Spinal cord (tissue), 10 donors: ENCODE results near the gene FAM8A1. TPM values are rescaled to one million over a fixed set of nuclear protein-coding genes. Genes with fewer than 3 reads are reported as not detected.

Source experiments
- DNase-seq, 6 donors: peaks; one replicate each; pipeline versions ENCODE4 v3.0.0 to v3.0.0-alpha.2; 2013 to 2015; ENCODE audit warnings: low spot score in 6 of 6, low read depth in 4 of 6
- H3K27ac ChIP-seq: one replicate; pipeline ENCODE4 v1.5.1; 2013; ENCODE audit warnings: low read depth, low read length, control low read depth
- H3K27me3 ChIP-seq: one replicate; pipeline ENCODE4 v1.6.1; 2013; ENCODE audit warnings: low read length; ENCODE audit not compliant: control insufficient read depth, insufficient read depth
- H3K36me3 ChIP-seq: one replicate; pipeline ENCODE4 v1.6.1; 2013; ENCODE audit warnings: low read length; ENCODE audit not compliant: control insufficient read depth, insufficient read depth
- H3K4me1 ChIP-seq: one replicate; pipeline ENCODE4 v1.6.1; 2013; ENCODE audit warnings: low read length; ENCODE audit not compliant: control insufficient read depth, insufficient read depth
- H3K4me3 ChIP-seq: one replicate; pipeline ENCODE4 v1.5.1; 2013; ENCODE audit warnings: low read depth, low read length, control low read depth
- H3K9me3 ChIP-seq: one replicate; pipeline ENCODE4 v1.6.1; 2013; ENCODE audit warnings: low read length; ENCODE audit not compliant: control insufficient read depth, insufficient read depth
- WGBS: methylation state at CpG from one replicate; pipeline ENCODE4 v1.1.5; 2013; ENCODE audit warnings: missing lambda C conversion rate; ENCODE audit not compliant: insufficient coverage; 5-methylcytosine and 5-hydroxymethylcytosine counted together
- polyA plus RNA-seq, 2 donors: library from polyadenylated mRNA; unstranded; fragments of 120-200 nt; gene quantifications; one replicate each; pipeline ENCODE4 v1.2.1, GENCODE V29; 2013; ENCODE audit not compliant: insufficient read length in 2 of 2
- total RNA-seq, 2 donors: library from RNA; depleted of rRNA in 1 of 2; stranded (reverse); fragments of 120-200 nt in 1 of 2; fragments of >200 nt in 1 of 2; gene quantifications; one replicate each; pipeline versions ENCODE4 v1.2.3 to v1.2.4, GENCODE V29; 2013 to 2014
- donor health status: healthy.

The FAM8A1 gene
- total and polyA plus RNA-seq, 4 donors: 43.7 to 79.2 (median 59.5) TPM

- no peak overlapping the region for H3K4me3 ChIP-seq
- no peaks in the 10 kb centered on the region for H3K27me3 ChIP-seq
- no peaks in the 10 kb centered on the region for H3K36me3 ChIP-seq
- DNase-seq: no peak
- no peaks in the 10 kb centered on the region for H3K4me1 ChIP-seq
- H3K27ac ChIP-seq: no peak overlapping the region
- H3K9me3 ChIP-seq: no peaks in the 10 kb centered on the region
Observed at GRCh38 chr6:17593246-17593645, 6.9 kb upstream of the FAM8A1 start.

GRCh38 chr6:17596085-17596484 is 4.0 kb upstream of the FAM8A1 start:
- no CpG with 5 or more reads among the region's 3 CpGs for WGBS
- H3K36me3 ChIP-seq: no peaks in the 10 kb centered on the region
- peaks cover 3% of the 10 kb centered on the region for H3K4me1 ChIP-seq
- no peaks in the 10 kb centered on the region for H3K27me3 ChIP-seq
- DNase-seq: no peak
- H3K4me3 ChIP-seq: no peak overlapping the region
- no peaks in the 10 kb centered on the region for H3K9me3 ChIP-seq
- no peak overlapping the region for H3K27ac ChIP-seq

GRCh38 chr6:17600527-17601385 is 654 bp downstream of the FAM8A1 start:
- Histone ChIP-seq H3K9me3 (no peaks in the 10 kb centered on the region), H3K27ac (peak overlapping the region; percentile 92), H3K36me3 (peaks cover 10% of the 10 kb centered on the region), H3K27me3 (no peaks in the 10 kb centered on the region), H3K4me3 (peak overlapping the region; percentile 73), H3K4me1 (peaks cover 9% of the 10 kb centered on the region)
- DNase-seq: peak in 2 of 6 donors; percentile 24 to 71
- WGBS: under 1% methylated on average over 77 of the region's 77 CpGs

GRCh38 chr6:17601386-17601703 is 1.2 kb downstream of the FAM8A1 start:
- Histone ChIP-seq H3K27ac (peak overlapping the region; percentile 92), H3K9me3 (no peaks in the 10 kb centered on the region), H3K4me1 (peaks cover 9% of the 10 kb centered on the region), H3K27me3 (no peaks in the 10 kb centered on the region), H3K4me3 (peak overlapping the region; percentile 73), H3K36me3 (peaks cover 14% of the 10 kb centered on the region)
- DNase-seq: no peak
- WGBS: no CpG with 5 or more reads among the region's 5 CpGs

- peaks cover 9% of the 10 kb centered on the region for H3K4me1 ChIP-seq
- no peak overlapping the region for H3K4me3 ChIP-seq
- no peak overlapping the region for H3K27ac ChIP-seq
- DNase-seq: no peak
- H3K9me3 ChIP-seq: no peaks in the 10 kb centered on the region
- no CpG with 5 or more reads among the region's 1 CpG for WGBS
- H3K36me3 ChIP-seq: peaks cover 20% of the 10 kb centered on the region
- no peaks in the 10 kb centered on the region for H3K27me3 ChIP-seq
Observed at GRCh38 chr6:17602888-17603287, 2.8 kb downstream of the FAM8A1 start.

- no peak overlapping the region for H3K27ac ChIP-seq
- DNase-seq: no peak
- H3K9me3 ChIP-seq: no peaks in the 10 kb centered on the region
- H3K4me1 ChIP-seq: peaks cover 5% of the 10 kb centered on the region
- H3K36me3 ChIP-seq: peaks cover 20% of the 10 kb centered on the region
- no peaks in the 10 kb centered on the region for H3K27me3 ChIP-seq
- no peak overlapping the region for H3K4me3 ChIP-seq
- WGBS: 98% methylated on average over 4 of the region's 4 CpGs
Observed at GRCh38 chr6:17606606-17607005, 6.5 kb downstream of the FAM8A1 start.

GRCh38 chr6:17610835-17611234 is 10.7 kb downstream of the FAM8A1 start:
- WGBS: no CpG with 5 or more reads among the region's 3 CpGs
- Histone ChIP-seq H3K27ac (no peak overlapping the region), H3K4me1 (no peaks in the 10 kb centered on the region), H3K27me3 (no peaks in the 10 kb centered on the region), H3K4me3 (no peak overlapping the region), H3K36me3 (peaks cover 13% of the 10 kb centered on the region), H3K9me3 (no peaks in the 10 kb centered on the region)
- DNase-seq: no peak

GRCh38 chr6:17612048-17612447 is 11.9 kb downstream of the FAM8A1 start:
- Histone ChIP-seq H3K36me3 (peaks cover 8% of the 10 kb centered on the region), H3K27ac (no peak overlapping the region), H3K9me3 (no peaks in the 10 kb centered on the region), H3K4me3 (no peak overlapping the region), H3K4me1 (no peaks in the 10 kb centered on the region), H3K27me3 (no peaks in the 10 kb centered on the region)
- DNase-seq: no peak
- 93% methylated on average over 2 of the region's 4 CpGs for WGBS

GRCh38 chr6:17615794-17616193 is 15.7 kb downstream of the FAM8A1 start:
- H3K27ac ChIP-seq: no peak overlapping the region
- no peaks in the 10 kb centered on the region for H3K9me3 ChIP-seq
- no CpG with 5 or more reads among the region's 4 CpGs for WGBS
- H3K4me3 ChIP-seq: no peak overlapping the region
- DNase-seq: no peak
- H3K36me3 ChIP-seq: peaks cover 11% of the 10 kb centered on the region
- H3K27me3 ChIP-seq: no peaks in the 10 kb centered on the region
- no peaks in the 10 kb centered on the region for H3K4me1 ChIP-seq

- Histone ChIP-seq H3K4me1 (no peaks in the 10 kb centered on the region), H3K4me3 (no peak overlapping the region), H3K27ac (no peak overlapping the region), H3K27me3 (no peaks in the 10 kb centered on the region), H3K9me3 (no peaks in the 10 kb centered on the region), H3K36me3 (peaks cover 19% of the 10 kb centered on the region)
- WGBS: 38% methylated on average over 1 of the region's 2 CpGs
- DNase-seq: peak in 1 of 6 donors; percentile 4
Observed at GRCh38 chr6:17621003-17621402, 20.9 kb downstream of the FAM8A1 start.
